GM18873 (cell line): ENCODE measurements around the gene IFT122.

Experiments
- ATAC-seq: cut with Tn5 transposase; IDR thresholded peaks from one replicate; pipeline ENCODE4 v1.9.1; 2021; ENCODE audit warnings: mild to moderate bottlenecking, moderate library complexity, moderate number of reproducible peaks; ENCODE audit not compliant: unreplicated experiment, low FRiP score

IFT122 gene

GRCh38 chr3:129433565-129433964, 6.5 kb upstream of the IFT122 start:
- ATAC-seq = no peak

GRCh38 chr3:129434140-129434539, 5.9 kb upstream of the IFT122 start:
- no peak for ATAC-seq

- ATAC-seq = no peak
Measured at GRCh38 chr3:129435367-129435766, 4.7 kb upstream of the IFT122 start.

GRCh38 chr3:129439226-129439816, 703 bp upstream of the IFT122 start:
- peak; percentile 0 for ATAC-seq

- ATAC-seq = no peak
Measured at GRCh38 chr3:129440618-129441190, 680 bp downstream of the IFT122 start.

- no peak for ATAC-seq
Measured at GRCh38 chr3:129441215-129441614, 1.2 kb downstream of the IFT122 start.

- ATAC-seq = no peak
Measured at GRCh38 chr3:129441782-129442181, 1.8 kb downstream of the IFT122 start.

- ATAC-seq = no peak
Measured at GRCh38 chr3:129442486-129442885, 2.5 kb downstream of the IFT122 start.

GRCh38 chr3:129442947-129443346, 2.9 kb downstream of the IFT122 start:
- no peak for ATAC-seq

- no peak for ATAC-seq
Measured at GRCh38 chr3:129445471-129445870, 5.4 kb downstream of the IFT122 start.

- ATAC-seq = no peak
Measured at GRCh38 chr3:129446926-129447325, 6.9 kb downstream of the IFT122 start.

- ATAC-seq = no peak
Measured at GRCh38 chr3:129448186-129448895, 8.3 kb downstream of the IFT122 start.

- ATAC-seq = no peak
Measured at GRCh38 chr3:129449279-129450115, 9.5 kb downstream of the IFT122 start.

- ATAC-seq = no peak
Measured at GRCh38 chr3:129453732-129454131, 13.7 kb downstream of the IFT122 start.

GRCh38 chr3:129460155-129460554, 20.1 kb downstream of the IFT122 start:
- ATAC-seq = no peak

- ATAC-seq = no peak
Measured at GRCh38 chr3:129460572-129460971, 20.5 kb downstream of the IFT122 start.

GRCh38 chr3:129461022-129461421, 21.0 kb downstream of the IFT122 start:
- no peak for ATAC-seq

- no peak for ATAC-seq
Measured at GRCh38 chr3:129461461-129462146, 21.6 kb downstream of the IFT122 start.

- ATAC-seq = no peak
Measured at GRCh38 chr3:129462361-129462968, 22.4 kb downstream of the IFT122 start.

GRCh38 chr3:129463094-129463493, 23.1 kb downstream of the IFT122 start:
- ATAC-seq = no peak
